ENCODE measurements around the gene DUSP22.

The DUSP22 gene

DNA sequence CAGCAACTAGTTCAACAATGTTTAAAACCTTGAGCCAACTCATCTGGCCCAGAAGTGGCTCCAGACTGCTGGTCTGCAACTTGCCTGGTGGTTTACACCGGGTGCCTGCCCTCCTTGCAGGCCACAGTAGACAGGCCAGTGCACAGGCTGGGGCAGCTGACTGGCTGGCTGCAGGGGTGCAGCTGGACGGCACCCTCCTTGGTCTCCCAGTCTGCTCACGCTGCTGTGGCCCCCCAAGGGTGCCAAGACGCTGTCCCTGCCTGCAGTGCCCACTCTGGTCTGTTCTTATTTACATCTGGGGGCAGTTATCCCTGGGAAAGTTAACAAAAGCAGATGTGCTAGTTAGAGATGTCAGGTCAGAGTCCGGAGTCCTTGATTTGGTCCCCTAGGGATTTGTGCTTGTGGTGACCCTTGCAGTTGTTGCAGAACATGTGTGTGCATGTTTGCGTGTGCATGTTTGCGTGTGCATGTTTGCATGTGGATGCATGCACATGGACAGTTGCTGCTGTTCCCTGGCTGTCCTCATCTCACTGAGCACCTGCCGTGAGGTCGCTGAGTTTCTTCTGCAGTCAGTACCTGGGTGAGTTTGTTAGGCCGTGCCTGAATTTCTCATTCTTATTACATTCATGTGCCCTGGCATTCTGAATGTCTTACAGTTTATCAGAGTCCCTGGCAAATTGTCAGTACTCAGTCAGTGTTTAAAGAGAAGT lies 51.1 kb downstream of the DUSP22 start:
- FAIRE-seq: no peak
- no peak for TF ChIP-seq POLR2A (IDR thresholded peaks at IDR 0.05; ENCODE audit: low read depth, low read length)
- no peak for DNase-seq (ENCODE audit: insufficient read length, low spot score)

- no peak for DNase-seq (ENCODE audit: insufficient read length, low spot score)
- no peak for TF ChIP-seq POLR2A (IDR thresholded peaks at IDR 0.05; ENCODE audit: low read depth, low read length)
- no peak for FAIRE-seq
These were observed 51.9 kb downstream of the DUSP22 start for GRCh38 chr6:343960-344815.

- no peak for FAIRE-seq
- no peak for DNase-seq (ENCODE audit: insufficient read length, low spot score)
- TF ChIP-seq POLR2A (IDR thresholded peaks at IDR 0.05; ENCODE audit: low read depth, low read length): no peak
These were observed 52.6 kb downstream of the DUSP22 start for GRCh38 chr6:344816-345340.

GRCh38 chr6:345747-346385 lies 53.6 kb downstream of the DUSP22 start:
- TF ChIP-seq POLR2A (IDR thresholded peaks at IDR 0.05; ENCODE audit: low read depth, low read length): no peak
- no peak for FAIRE-seq
- no peak for DNase-seq (ENCODE audit: insufficient read length, low spot score)

- FAIRE-seq: no peak
- no peak for DNase-seq (ENCODE audit: insufficient read length, low spot score)
- no peak for TF ChIP-seq POLR2A (IDR thresholded peaks at IDR 0.05; ENCODE audit: low read depth, low read length)
These were observed 54.2 kb downstream of the DUSP22 start for GRCh38 chr6:346386-347030.

DNA sequence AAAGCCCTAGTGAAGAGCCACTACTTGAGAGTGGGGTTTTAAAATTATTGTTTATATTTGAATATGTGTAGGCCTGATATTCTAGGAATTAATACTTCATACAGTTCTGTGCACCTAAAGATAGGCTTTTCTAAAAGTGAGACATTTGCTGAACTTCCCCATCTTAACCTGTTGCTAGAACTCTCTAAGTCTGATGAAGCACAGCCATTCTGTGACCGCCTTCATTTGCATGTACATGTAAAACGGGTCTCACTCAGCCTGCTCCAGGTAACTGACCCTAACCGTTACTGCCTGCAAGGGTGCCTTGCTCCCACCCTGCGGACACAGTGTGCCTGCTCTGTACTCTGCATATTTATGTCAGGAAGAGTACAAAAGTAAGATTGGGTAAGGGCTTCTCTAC lies 54.9 kb downstream of the DUSP22 start:
- no peak for DNase-seq (ENCODE audit: insufficient read length, low spot score)
- no peak for TF ChIP-seq POLR2A (IDR thresholded peaks at IDR 0.05; ENCODE audit: low read depth, low read length)
- FAIRE-seq: no peak

DNA sequence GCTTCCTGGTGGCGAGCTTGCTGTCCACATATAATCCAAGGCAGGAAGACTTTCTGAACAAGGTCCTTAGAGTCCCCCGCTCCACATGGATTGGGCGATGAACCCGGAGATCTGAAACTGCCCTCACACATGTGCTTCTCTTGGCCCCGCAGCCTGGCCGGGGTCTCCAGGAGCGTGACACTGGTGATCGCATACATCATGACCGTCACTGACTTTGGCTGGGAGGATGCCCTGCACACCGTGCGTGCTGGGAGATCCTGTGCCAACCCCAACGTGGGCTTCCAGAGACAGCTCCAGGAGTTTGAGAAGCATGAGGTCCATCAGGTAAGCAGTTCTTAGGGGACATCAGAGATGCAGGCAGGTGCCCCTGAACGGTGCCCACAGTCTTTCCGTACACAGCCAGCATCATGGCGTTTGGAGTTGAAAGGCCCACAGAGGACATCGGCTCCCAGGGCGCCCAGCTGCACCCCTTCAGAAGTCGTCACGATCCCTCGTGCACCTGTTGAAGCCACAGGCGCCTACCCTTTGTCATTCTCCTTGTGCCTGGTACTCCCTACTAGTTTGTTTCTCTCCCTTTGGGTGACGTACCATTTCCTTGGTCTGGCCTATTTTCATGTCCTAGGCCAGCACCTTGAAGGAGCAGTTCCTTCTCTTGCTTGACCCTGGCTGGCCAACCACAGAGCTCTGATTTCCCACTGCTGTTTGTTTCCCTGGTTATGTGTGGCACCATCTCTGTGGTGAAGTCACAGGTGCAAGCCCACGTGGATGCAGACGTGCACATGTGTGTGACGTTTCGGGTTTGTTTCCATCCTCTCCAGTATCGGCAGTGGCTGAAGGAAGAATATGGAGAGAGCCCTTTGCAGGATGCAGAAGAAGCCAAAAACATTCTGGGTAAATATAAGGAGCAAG lies 55.9 kb downstream of the DUSP22 start:
- no peak for TF ChIP-seq POLR2A (IDR thresholded peaks at IDR 0.05; ENCODE audit: low read depth, low read length)
- FAIRE-seq: no peak
- no peak for DNase-seq (ENCODE audit: insufficient read length, low spot score)

DNA sequence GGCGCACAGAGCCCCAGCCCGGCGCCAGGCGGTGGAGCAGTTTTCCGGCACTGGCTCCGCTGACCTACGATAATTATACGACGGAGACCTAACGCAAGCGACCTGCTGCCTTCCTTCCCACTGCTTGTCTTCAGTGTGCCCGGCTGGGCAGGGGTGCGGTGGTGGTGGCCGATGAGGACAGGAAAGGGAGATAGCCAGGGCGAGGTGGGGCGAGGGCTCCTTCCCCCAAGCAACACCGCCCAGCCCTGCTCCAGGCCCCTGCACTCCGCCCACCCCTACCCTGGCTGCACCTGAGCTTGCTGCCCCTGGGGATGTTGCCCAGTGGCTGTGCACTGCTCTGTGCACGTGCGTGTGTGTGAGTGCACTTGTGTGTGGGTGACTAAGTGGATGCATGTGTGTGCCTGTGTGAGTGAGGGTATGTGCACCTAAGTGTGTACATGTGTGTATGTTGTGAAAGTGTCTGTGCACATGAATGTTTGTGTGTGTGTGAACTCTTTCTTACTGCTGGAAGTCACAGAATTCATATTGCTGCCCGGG lies 56.6 kb downstream of the DUSP22 start:
- no peak for FAIRE-seq
- DNase-seq (ENCODE audit: insufficient read length, low spot score): no peak
- no peak for TF ChIP-seq POLR2A (IDR thresholded peaks at IDR 0.05; ENCODE audit: low read depth, low read length)

- no peak for DNase-seq (ENCODE audit: insufficient read length, low spot score)
- TF ChIP-seq POLR2A (IDR thresholded peaks at IDR 0.05; ENCODE audit: low read depth, low read length): no peak
- no peak for FAIRE-seq
These were observed 57.2 kb downstream of the DUSP22 start for GRCh38 chr6:349491-349921.

DNA sequence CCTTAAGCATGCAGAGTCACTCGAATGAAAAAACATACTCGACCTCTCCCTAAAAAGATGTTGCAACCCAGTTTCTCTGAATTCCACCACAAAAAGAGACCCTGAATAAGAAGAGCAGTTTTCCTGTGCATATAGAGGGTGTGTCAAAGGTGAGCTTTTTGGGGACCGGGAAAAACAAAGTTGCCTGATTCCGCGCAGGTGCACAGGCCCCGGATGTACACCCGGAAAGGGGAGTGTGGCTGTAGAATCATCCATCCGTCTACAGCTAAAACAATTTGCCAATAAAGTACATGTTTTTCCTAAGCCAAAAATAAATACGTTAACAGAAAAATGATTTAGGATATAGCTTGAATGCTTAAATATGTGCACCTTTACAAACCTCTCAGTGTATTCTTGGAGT lies 58.1 kb downstream of the DUSP22 start:
- no peak for FAIRE-seq

GRCh38 chr6:351011-351866 lies 59.0 kb downstream of the DUSP22 start:
- DNase-seq (ENCODE audit: insufficient read length, low spot score): no peak
- no peak for TF ChIP-seq POLR2A (IDR thresholded peaks at IDR 0.05; ENCODE audit: low read depth, low read length)
- FAIRE-seq: no peak

More for the DNA sequence above, 58.1 kb downstream of the DUSP22 start:
- TF ChIP-seq POLR2A (IDR thresholded peaks at IDR 0.05; ENCODE audit: low read depth, low read length): no peak
- no peak for DNase-seq (ENCODE audit: insufficient read length, low spot score)

DNA sequence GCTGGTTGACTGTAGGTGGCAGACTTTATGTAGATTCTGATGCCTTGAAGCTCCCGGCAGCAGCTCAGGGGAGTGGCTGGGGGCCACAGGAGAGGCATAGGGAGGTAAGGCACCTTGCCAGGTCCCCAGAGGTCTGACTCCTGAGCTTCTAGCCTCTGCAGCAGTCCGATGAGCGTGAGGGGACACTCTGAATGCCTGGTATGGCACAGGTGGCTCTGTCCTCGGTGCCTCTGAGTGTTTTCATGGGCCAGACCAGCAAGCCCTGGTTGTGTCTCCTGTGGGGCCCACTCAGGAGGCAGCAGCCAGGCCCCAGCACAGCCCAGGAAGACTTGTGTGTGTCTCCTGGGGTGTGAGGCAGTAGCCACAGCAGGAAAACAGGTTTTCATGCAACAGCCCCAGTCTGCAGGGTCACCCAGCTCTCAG lies 59.6 kb downstream of the DUSP22 start:
- no peak for DNase-seq (ENCODE audit: insufficient read length, low spot score)
- no peak for FAIRE-seq
- TF ChIP-seq POLR2A (IDR thresholded peaks at IDR 0.05; ENCODE audit: low read depth, low read length): no peak

All from H54 (cell line).